Thoracic aorta (tissue), 2 donors: ENCODE data around the gene OSBPL3. TPM values are rescaled to one million over a fixed set of nuclear protein-coding genes. Genes with fewer than 3 reads are reported as not detected.

Source experiments
- ATAC-seq: fragments of 150-250 bp; one replicate; pipeline ENCODE4 v1.8.0; 2017; ENCODE audit warnings: low read depth; ENCODE audit not compliant: insufficient number of reproducible peaks, low FRiP score
- DNase-seq: peaks from one replicate; pipeline ENCODE4 v3.0.0-alpha.2; 2020; ENCODE audit warnings: low spot score
- H3K27ac ChIP-seq, 2 donors: fragments of 200-600 bp; sonication (generic); 1 replicate in 1 of 2; 2 replicates in 1 of 2; pipeline ENCODE4 v1.5.1; 2016; ENCODE audit warnings: mild to moderate bottlenecking in 2 of 2, moderate library complexity in 2 of 2
- H3K27me3 ChIP-seq: fragments of 200-600 bp; sonication (generic); replicated peaks from 2 replicates; pipeline ENCODE4 v1.6.0; 2016; ENCODE audit warnings: mild to moderate bottlenecking; ENCODE audit not compliant: insufficient read depth
- H3K36me3 ChIP-seq: fragments of 200-600 bp; sonication (generic); one replicate; pipeline ENCODE4 v1.5.1; 2016
- H3K4me1 ChIP-seq, 2 donors: fragments of 200-600 bp; sonication (generic); 1 replicate in 1 of 2; 2 replicates in 1 of 2; pipeline versions ENCODE4 v1.5.1 to v1.6.0; 2016; ENCODE audit warnings: low read depth in 2 of 2, mild to moderate bottlenecking in 1 of 2; ENCODE audit not compliant: control insufficient read depth in 1 of 2
- H3K4me3 ChIP-seq: fragments of 200-600 bp; sonication (generic); 2 replicates; pipeline ENCODE4 v1.5.1; 2016; ENCODE audit warnings: mild to moderate bottlenecking
- H3K9me3 ChIP-seq: fragments of 200-600 bp; sonication (generic); 2 replicates; pipeline ENCODE4 v1.5.1; 2016
- total RNA-seq, 2 donors: library from RNA; depleted of rRNA; stranded (reverse); fragments of >200 nt; gene quantifications; one replicate each; pipeline versions ENCODE4 v1.1.0 to v1.2.3, GENCODE V29; 2016
- TF ChIP-seq, protein P1 (sequence below): fragments of 200-600 bp; sonication (generic); IDR thresholded peaks from one replicate; pipeline ENCODE4 v1.5.1; 2019; ENCODE audit warnings: antibody characterized with exemption

OSBPL3 gene
- total RNA-seq, 2 donors from 2014 or later, result 5.5 to 7.9 TPM

DNA sequence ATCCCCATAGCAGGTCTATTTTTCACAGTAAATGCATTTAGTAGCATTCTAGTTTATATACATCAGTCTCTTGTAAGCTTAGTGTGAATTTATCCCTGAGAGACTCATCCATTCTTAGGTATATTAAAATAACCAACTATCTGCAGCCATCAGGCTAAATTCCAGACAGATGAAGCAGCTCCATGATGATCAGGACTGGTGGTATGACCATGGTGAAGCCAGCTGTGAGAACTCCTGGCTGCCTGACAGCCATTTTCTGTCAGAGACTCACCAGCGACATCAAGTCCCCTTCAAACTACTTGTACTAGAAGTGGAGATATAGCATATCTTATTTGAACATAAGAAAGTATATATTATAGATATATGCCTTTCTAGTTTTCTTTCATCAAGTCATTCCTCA is 152.4 kb downstream of the OSBPL3 start:
- H3K9me3 ChIP-seq, result no peaks in the 10 kb centered on the region
- H3K4me1 ChIP-seq, result peaks cover 6 to 22% of the 10 kb centered on the region in 2 donors
- H3K27me3 ChIP-seq, result no peaks in the 10 kb centered on the region
- DNase-seq (no peak), ATAC-seq (no peak)
- no peak overlapping the region for H3K4me3 ChIP-seq
- TF ChIP-seq, protein P1, sequence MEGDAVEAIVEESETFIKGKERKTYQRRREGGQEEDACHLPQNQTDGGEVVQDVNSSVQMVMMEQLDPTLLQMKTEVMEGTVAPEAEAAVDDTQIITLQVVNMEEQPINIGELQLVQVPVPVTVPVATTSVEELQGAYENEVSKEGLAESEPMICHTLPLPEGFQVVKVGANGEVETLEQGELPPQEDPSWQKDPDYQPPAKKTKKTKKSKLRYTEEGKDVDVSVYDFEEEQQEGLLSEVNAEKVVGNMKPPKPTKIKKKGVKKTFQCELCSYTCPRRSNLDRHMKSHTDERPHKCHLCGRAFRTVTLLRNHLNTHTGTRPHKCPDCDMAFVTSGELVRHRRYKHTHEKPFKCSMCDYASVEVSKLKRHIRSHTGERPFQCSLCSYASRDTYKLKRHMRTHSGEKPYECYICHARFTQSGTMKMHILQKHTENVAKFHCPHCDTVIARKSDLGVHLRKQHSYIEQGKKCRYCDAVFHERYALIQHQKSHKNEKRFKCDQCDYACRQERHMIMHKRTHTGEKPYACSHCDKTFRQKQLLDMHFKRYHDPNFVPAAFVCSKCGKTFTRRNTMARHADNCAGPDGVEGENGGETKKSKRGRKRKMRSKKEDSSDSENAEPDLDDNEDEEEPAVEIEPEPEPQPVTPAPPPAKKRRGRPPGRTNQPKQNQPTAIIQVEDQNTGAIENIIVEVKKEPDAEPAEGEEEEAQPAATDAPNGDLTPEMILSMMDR, result no peak
- H3K27ac ChIP-seq, result no peak overlapping the region
- H3K36me3 ChIP-seq, result no peaks in the 10 kb centered on the region

DNA sequence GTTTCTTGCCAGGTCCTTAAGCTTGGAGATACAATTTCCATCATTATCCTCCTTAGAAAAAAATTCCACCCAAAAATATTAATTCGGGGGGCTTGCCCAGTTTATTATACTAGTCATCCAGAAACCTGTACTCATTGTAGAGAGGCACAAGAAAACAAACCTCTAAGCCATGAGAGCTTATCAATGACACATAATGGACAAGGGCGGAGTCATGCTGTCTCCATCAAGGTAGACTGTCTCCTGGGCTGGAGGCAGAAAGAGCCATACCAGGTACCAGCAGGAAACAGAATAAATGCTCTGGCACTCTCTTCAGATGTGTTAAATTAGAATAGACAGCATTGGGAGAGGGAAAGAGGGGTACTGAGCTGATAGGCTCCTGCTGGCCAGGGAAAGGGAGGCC is 153.0 kb downstream of the OSBPL3 start:
- Histone ChIP-seq H3K27me3 (no peaks in the 10 kb centered on the region), H3K4me1 (peaks cover 6 to 22% of the 10 kb centered on the region in 2 donors), H3K36me3 (no peaks in the 10 kb centered on the region), H3K4me3 (no peak overlapping the region), H3K27ac (no peak overlapping the region), H3K9me3 (no peaks in the 10 kb centered on the region)
- no peak for DNase-seq
- ATAC-seq, result no peak
- TF ChIP-seq, protein P1, result no peak

DNA sequence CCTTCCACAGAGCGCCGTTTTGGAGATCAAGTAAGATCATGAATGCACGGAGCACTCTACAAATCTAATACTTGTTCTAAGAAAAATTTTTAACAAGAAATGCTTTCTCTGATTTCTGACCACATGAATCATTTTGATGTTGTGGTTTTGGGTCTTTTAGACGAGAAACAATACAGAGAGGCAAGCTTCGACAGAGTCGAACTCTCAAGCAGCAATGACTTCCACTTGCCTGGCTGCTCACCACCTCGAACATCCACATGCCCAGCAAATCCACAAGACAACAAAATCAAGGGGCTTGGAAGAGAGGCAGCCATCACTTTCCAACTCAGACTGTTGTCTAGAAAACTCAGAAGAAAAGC is 153.3 kb downstream of the OSBPL3 start:
- TF ChIP-seq, protein P1, result no peak
- ATAC-seq, result no peak
- DNase-seq, result no peak
- Histone ChIP-seq H3K9me3 (no peaks in the 10 kb centered on the region), H3K36me3 (no peaks in the 10 kb centered on the region), H3K4me3 (no peak overlapping the region), H3K27me3 (no peaks in the 10 kb centered on the region), H3K27ac (no peak overlapping the region), H3K4me1 (peaks cover 6 to 22% of the 10 kb centered on the region in 2 donors)

DNA sequence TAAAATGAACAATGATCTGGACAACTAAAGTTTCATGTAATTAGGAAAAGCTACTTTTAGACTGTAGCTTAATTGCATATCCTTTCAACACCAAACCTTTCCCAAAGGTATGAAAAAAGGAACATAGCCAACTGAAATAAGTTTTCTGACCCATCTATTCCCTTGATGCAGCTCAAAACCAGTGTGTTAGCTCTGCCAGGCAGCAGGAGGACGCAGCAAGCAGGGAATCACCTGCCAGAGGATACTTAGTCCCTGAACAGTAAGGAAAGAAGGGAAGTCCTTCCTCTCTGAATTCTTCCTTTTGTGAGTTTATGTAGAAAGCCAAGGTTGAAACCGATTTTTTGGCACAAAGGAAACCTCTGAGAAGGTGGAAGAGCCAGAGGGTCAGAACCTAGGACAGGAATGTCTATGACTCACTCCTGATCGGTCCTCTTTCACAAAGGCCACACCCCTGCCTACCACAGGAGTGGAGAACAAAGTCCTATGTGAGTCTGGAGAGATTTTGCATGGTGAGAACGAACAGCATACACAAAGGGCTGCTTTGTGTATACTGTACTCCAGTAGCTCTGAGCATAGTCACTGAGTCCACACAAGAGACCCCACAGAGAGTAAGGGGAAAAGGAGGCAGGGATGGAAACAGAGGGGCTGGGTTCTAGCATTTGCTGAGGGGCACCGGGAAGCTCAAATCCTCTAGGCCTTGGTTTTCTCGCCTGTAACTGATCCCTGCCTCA is 153.9 kb downstream of the OSBPL3 start:
- ATAC-seq (no peak), DNase-seq (no peak)
- Histone ChIP-seq H3K4me1 (peaks cover 5 to 22% of the 10 kb centered on the region in 2 donors), H3K27me3 (no peaks in the 10 kb centered on the region), H3K27ac (no peak overlapping the region), H3K9me3 (no peaks in the 10 kb centered on the region), H3K4me3 (no peak overlapping the region), H3K36me3 (no peaks in the 10 kb centered on the region)
- TF ChIP-seq, protein P1, result no peak

DNA sequence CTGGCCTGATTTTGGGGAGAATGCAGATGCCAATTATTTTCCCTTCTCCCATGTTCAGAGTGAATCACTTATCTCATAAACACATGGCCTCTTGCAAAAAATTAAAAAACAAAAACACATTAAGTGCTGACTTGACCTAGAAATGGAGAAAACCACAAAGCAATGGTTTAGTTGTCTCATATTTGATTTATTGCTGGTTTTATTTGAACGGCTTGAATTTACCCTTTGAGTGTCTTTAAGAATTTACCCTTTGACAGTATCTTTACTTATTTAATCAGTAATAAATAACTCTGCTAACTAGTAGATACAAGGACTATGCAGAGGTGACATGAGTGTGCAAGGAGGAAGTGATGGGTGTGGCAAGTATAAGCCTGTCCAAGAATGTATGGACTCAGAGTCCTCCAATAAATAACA is 154.6 kb downstream of the OSBPL3 start:
- Histone ChIP-seq H3K9me3 (no peaks in the 10 kb centered on the region), H3K4me3 (no peak overlapping the region), H3K27me3 (no peaks in the 10 kb centered on the region), H3K4me1 (peaks cover 2 to 15% of the 10 kb centered on the region in 2 donors), H3K27ac (no peak overlapping the region), H3K36me3 (no peaks in the 10 kb centered on the region)
- DNase-seq (no peak), ATAC-seq (no peak)
- TF ChIP-seq, protein P1, result no peak
